ENCODE measurements around the gene GTPBP10. TPM values are rescaled to one million over a fixed set of nuclear protein-coding genes. Genes with fewer than 3 reads are reported as not detected.
"Not testable (repeated sequence)": the region's sequence is repeated elsewhere in the genome, so short reads cannot be mapped to it uniquely, and the experiment has no call there.

Gene GTPBP10
- total RNA-seq, 2 donors from 2014 or later: 7.1 to 7.5 TPM

DNA sequence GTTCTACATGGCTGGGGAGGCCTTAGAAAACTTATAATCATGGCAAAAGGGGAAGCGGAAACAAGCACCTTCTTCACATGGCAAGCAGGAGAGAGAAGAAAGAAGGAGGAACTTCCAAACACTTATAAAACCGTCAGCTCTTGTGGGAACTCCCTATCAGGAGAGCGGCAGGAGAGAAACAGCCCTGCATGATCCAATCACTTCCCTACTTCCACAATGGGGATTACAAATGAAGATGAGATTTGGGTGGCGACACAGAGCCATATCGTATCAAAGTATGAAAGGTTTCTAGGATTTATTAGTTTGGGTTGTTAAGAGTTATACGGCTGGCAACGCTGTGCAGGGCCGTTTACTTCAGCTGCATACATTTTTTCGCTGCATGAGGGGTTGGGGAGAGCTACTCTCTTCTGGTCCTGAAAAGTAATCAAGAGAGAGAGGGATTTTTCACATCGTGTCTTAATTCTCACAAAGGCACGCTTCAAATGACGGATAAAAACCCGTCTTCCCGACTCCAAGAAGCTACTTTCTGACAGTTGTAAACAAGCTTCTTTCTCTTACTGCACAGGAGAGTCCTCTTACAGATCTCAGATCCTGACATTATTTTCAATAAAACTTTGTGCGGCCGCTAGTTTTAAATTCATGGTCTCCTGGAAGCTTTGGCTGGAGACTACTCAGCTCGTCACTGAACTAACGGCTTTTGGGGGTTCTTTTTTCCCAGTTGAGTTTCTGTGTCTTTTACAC lies 751 bp upstream of the GTPBP10 start:
- Histone ChIP-seq H3K27ac (peak overlapping the region; percentile 79 to 84), H3K9me3 (no peaks in the 10 kb centered on the region), H3K4me3 (peak overlapping the region; percentile 57 to 67), H3K27me3 (no peaks in the 10 kb centered on the region), H3K36me3 (no peaks in the 10 kb centered on the region), H3K4me1 (peaks cover 0 to 19% of the 10 kb centered on the region in 2 donors)
- DNase-seq (ENCODE audit: low spot score): no peak
- TF ChIP-seq, protein P1, sequence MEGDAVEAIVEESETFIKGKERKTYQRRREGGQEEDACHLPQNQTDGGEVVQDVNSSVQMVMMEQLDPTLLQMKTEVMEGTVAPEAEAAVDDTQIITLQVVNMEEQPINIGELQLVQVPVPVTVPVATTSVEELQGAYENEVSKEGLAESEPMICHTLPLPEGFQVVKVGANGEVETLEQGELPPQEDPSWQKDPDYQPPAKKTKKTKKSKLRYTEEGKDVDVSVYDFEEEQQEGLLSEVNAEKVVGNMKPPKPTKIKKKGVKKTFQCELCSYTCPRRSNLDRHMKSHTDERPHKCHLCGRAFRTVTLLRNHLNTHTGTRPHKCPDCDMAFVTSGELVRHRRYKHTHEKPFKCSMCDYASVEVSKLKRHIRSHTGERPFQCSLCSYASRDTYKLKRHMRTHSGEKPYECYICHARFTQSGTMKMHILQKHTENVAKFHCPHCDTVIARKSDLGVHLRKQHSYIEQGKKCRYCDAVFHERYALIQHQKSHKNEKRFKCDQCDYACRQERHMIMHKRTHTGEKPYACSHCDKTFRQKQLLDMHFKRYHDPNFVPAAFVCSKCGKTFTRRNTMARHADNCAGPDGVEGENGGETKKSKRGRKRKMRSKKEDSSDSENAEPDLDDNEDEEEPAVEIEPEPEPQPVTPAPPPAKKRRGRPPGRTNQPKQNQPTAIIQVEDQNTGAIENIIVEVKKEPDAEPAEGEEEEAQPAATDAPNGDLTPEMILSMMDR (IDR thresholded peaks at IDR 0.05): no peak

DNA sequence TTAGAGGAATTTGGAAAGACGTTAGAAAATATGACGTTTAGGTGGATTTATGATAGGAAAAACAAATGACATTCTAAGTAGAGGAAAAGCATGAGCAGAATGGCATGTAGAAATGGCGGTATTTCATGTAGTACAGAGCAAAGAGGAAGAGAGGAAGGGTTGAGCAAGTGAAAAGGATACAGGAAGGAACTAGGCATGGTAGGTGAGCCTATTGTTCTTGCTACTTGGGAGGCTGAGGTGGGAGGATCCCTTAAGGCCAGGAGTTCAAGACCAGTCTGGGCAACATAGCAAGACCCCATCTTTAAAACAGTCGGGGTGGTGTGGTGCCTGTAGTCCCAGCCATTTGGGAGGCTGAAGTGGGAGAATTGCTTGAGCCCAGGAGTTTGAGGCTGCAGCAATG lies 1.2 kb downstream of the GTPBP10 start:
- TF ChIP-seq, protein P1 (IDR thresholded peaks at IDR 0.05): no peak
- H3K27ac ChIP-seq: no peak overlapping the region
- H3K9me3 ChIP-seq: no peaks in the 10 kb centered on the region
- DNase-seq (ENCODE audit: low spot score): no peak
- no peaks in the 10 kb centered on the region for H3K27me3 ChIP-seq
- H3K4me1 ChIP-seq: peaks cover 0 to 19% of the 10 kb centered on the region in 2 donors
- no peak overlapping the region for H3K4me3 ChIP-seq
- no peaks in the 10 kb centered on the region for H3K36me3 ChIP-seq

- peaks cover 0 to 19% of the 10 kb centered on the region in 2 donors for H3K4me1 ChIP-seq
- no peaks in the 10 kb centered on the region for H3K27me3 ChIP-seq
- TF ChIP-seq, protein P1 (IDR thresholded peaks at IDR 0.05): no peak
- DNase-seq (ENCODE audit: low spot score): no peak
- H3K4me3 ChIP-seq: no peak overlapping the region
- H3K9me3 ChIP-seq: no peaks in the 10 kb centered on the region
- H3K27ac ChIP-seq: no peak overlapping the region
- no peaks in the 10 kb centered on the region for H3K36me3 ChIP-seq
Observed at GRCh38 chr7:90349305-90349704, 2.8 kb downstream of the GTPBP10 start.

DNA sequence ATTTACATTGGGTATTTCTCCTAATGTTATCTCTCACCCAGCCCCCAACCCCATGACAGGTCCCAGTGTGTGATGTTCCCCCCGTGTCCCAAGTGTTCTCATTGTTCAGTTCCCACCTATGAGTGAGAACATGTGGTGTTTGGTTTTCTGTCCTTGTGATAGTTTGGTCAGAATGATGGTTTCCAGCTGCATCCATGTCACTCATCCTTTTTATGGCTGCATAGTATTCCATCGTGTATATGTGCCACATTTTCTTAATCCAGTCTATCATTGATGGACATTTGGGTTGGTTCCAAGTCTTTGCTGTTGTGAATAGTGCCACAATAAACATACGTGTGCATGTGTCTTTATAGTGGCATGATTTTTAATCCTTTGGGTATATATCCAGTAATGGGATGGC lies 3.5 kb downstream of the GTPBP10 start:
- not testable (repeated sequence) for H3K4me3 ChIP-seq; H3K9me3 ChIP-seq; H3K36me3 ChIP-seq; H3K27ac ChIP-seq; H3K27me3 ChIP-seq; DNase-seq (ENCODE audit: low spot score)
- H3K4me1 ChIP-seq: peaks cover 0 to 19% of the 10 kb centered on the region in 2 donors

GRCh38 chr7:90351987-90352386 lies 5.5 kb downstream of the GTPBP10 start:
- Histone ChIP-seq H3K4me1 (peaks cover 0 to 10% of the 10 kb centered on the region in 2 donors), H3K27ac (no peak overlapping the region), H3K36me3 (peaks cover 13% of the 10 kb centered on the region), H3K9me3 (no peaks in the 10 kb centered on the region), H3K4me3 (no peak overlapping the region), H3K27me3 (no peaks in the 10 kb centered on the region)
- DNase-seq (ENCODE audit: low spot score): no peak
- TF ChIP-seq, protein P1 (IDR thresholded peaks at IDR 0.05): no peak

- Histone ChIP-seq H3K27me3 (no peaks in the 10 kb centered on the region), H3K4me1 (no peaks in the 10 kb centered on the region), H3K27ac (no peak overlapping the region), H3K9me3 (no peaks in the 10 kb centered on the region), H3K4me3 (no peak overlapping the region), H3K36me3 (peaks cover 51% of the 10 kb centered on the region)
- TF ChIP-seq, protein P1 (IDR thresholded peaks at IDR 0.05): no peak
- DNase-seq (ENCODE audit: low spot score): no peak
Observed at GRCh38 chr7:90383422-90383821, 36.9 kb downstream of the GTPBP10 start.

Data from right atrium auricular region (tissue), 2 donors.